Adrenal gland (tissue), 12 donors: ENCODE results near the gene AFTPH. TPM values are rescaled to one million over a fixed set of nuclear protein-coding genes. Genes with fewer than 3 reads are reported as not detected.

ENCODE experiments used
- DNase-seq, 7 donors: peaks; one replicate each; pipeline ENCODE4 v3.0.0-alpha.2; 2019 to 2020
- H3K27ac ChIP-seq, 5 donors: fragments of 200-600 bp; sonication (generic) in 4 of 5; 1 replicate in 3 of 5; 2 replicates in 2 of 5; pipeline versions ENCODE4 v1.5.1 to v1.8.0; 2016 to 2020; ENCODE audit warnings: mild to moderate bottlenecking in 1 of 5
- H3K27me3 ChIP-seq: fragments of 200-600 bp; 2 replicates; pipeline ENCODE4 v1.8.0; 2021
- H3K36me3 ChIP-seq, 2 donors: fragments of 200-600 bp; replicated peaks in 1 of 2; 1 replicate in 1 of 2; 2 replicates in 1 of 2; pipeline versions ENCODE4 v1.5.1 to v1.8.0; 2018 to 2022
- H3K4me1 ChIP-seq, 2 donors: fragments of 200-600 bp; replicated peaks in 1 of 2; 1 replicate in 1 of 2; 2 replicates in 1 of 2; pipeline versions ENCODE4 v1.5.1 to v1.8.0; 2018 to 2021
- H3K4me3 ChIP-seq, 4 donors: fragments of 200-600 bp; sonication (generic) in 3 of 4; one replicate each; pipeline ENCODE4 v1.5.1; 2016 to 2018
- H3K9me3 ChIP-seq, 3 donors: fragments of 200-600 bp; sonication (generic) in 1 of 3; replicated peaks in 1 of 3; 1 replicate in 2 of 3; 2 replicates in 1 of 3; pipeline versions ENCODE4 v1.5.1 to v1.8.0; 2016 to 2021
- POLR2A ChIP-seq, 2 donors: fragments of 450-650 bp; IDR thresholded peaks; one replicate each; pipeline ENCODE4 v1.6.1; 2017; ENCODE audit warnings: antibody characterized with exemption in 2 of 2, mild to moderate bottlenecking in 2 of 2, moderate library complexity in 1 of 2
- WGBS, 4 donors: extraction: QIAGEN DNeasy Blood & Tissue Kit in 2 of 4; methylation state at CpG; one replicate each; pipeline versions ENCODE4 v1.1.5 to v1.1.7; 2013 to 2017; 5-methylcytosine and 5-hydroxymethylcytosine counted together
- intact Hi-C, 2 donors: fragments of 100-400 bp; cut with DNase I; formaldehyde crosslinking; loops; one replicate each; pipeline versions ENCODE4 v1.14.1 to v1.15.0; 2022 to 2023
- polyA plus RNA-seq, 3 donors: library from polyadenylated mRNA; stranded (reverse); fragments of 200-250 nt in 2 of 3; fragments of 350-450 nt in 1 of 3; fragmentation: Illumina TruSeq in 1 of 3; extraction: RNeasy Lipid Tissue Mini Kit (QIAGEN cat#74804) in 1 of 3; gene quantifications; one replicate each; pipeline ENCODE4 v1.2.3, GENCODE V29; 2013 to 2014
- total RNA-seq, 9 donors: library from RNA; depleted of rRNA in 4 of 9; stranded (reverse); fragments of >200 nt in 4 of 9; fragments of 120-200 nt in 1 of 9; fragmentation: NEBNext Ultra II Directional in 1 of 9; extraction: Animal tissue kit (Norgen Biotek cat#: 25700) in 1 of 9; gene quantifications; one replicate each; pipeline versions ENCODE4 v1.1.0 to v1.2.4, GENCODE V29; 2013 to 2023
- TF ChIP-seq, protein P1 (sequence below), 6 experiments: fragments of 450-650 bp in 4 of 6; fragments of 200-600 bp in 2 of 6; sonication (generic) in 1 of 6; IDR thresholded peaks; 1 replicate in 5 of 6; 2 replicates in 1 of 6; pipeline versions ENCODE4 v1.5.1 to v1.8.0; 2016 to 2021; ENCODE audit warnings: antibody characterized with exemption in 6 of 6, mild to moderate bottlenecking in 2 of 6, moderate library complexity in 1 of 6
- donor health status: healthy with polysubstance abuse.
- donor health status: Bipolar disorder and iron deficiency.
- donor health status: DM: yes; HTN: yes; CAD: no.
- donor health status: DM: no; HTN: no; CAD: no.
- donor health status: DM: no; HTN: no; CAD: no.
- donor health status: DM: yes; HTN: yes; CAD: no.

Gene AFTPH
- total and polyA plus RNA-seq, 12 donors, result 25.7 to 58.5 (median 36.1) TPM

DNA sequence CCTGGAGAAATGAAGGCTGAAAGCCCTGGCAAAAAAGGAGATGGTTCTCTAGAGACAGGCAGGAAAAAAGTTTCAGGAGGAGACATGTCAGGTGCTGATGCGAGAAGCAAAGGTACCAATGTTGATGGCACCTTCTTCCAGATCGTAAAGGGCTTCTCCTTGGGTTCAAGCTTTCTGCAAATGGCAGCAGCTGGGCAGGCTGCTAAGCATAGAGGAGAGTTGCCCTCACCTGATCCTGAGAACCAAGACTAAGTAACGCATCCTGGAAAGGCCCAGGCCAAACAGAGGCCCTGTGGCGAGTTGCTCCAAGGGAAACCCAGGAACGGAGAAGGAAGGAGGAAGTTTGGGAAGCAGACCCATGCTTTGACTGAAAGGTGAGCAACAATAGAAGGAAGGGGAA is 23.6 kb upstream of the AFTPH start:
- H3K4me3 ChIP-seq, result no peak overlapping the region
- DNase-seq, result no peak
- H3K27me3 ChIP-seq, result no peaks in the 10 kb centered on the region
- no peaks in the 10 kb centered on the region for H3K36me3 ChIP-seq
- intact Hi-C loops, result no loop called here
- H3K27ac ChIP-seq, result no peak overlapping the region
- no peaks in the 10 kb centered on the region for H3K9me3 ChIP-seq
- 86 to 89% (median 87%) methylated on average over 5 of the region's 5 CpGs for WGBS, 4 donors
- TF ChIP-seq POLR2A (IDR thresholded peaks at IDR 0.05), result no peak
- TF ChIP-seq, protein P1, sequence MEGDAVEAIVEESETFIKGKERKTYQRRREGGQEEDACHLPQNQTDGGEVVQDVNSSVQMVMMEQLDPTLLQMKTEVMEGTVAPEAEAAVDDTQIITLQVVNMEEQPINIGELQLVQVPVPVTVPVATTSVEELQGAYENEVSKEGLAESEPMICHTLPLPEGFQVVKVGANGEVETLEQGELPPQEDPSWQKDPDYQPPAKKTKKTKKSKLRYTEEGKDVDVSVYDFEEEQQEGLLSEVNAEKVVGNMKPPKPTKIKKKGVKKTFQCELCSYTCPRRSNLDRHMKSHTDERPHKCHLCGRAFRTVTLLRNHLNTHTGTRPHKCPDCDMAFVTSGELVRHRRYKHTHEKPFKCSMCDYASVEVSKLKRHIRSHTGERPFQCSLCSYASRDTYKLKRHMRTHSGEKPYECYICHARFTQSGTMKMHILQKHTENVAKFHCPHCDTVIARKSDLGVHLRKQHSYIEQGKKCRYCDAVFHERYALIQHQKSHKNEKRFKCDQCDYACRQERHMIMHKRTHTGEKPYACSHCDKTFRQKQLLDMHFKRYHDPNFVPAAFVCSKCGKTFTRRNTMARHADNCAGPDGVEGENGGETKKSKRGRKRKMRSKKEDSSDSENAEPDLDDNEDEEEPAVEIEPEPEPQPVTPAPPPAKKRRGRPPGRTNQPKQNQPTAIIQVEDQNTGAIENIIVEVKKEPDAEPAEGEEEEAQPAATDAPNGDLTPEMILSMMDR (IDR thresholded peaks at IDR 0.05), result no peak
- H3K4me1 ChIP-seq, result no peaks in the 10 kb centered on the region

DNA sequence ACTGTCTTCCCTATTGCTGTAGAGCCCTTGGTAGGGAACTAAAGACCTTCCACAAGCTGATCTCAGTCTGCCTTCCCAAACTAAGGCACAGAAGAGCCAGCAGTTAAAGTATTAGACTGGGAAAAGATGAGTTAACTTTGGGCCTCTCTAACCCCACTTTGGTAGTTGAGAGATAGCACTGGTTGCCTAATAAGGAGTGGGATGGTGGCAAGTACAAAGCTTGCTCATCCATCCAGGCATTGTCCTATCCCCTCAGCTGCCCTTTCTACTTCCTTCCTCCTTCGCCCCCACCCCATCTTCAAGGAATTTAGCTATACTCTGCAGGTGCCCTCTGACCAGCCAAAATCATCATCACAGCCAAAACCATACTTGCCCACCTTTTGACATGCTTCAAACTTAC is 22.2 kb upstream of the AFTPH start:
- no peak for DNase-seq
- H3K4me1 ChIP-seq, result no peaks in the 10 kb centered on the region

DNA sequence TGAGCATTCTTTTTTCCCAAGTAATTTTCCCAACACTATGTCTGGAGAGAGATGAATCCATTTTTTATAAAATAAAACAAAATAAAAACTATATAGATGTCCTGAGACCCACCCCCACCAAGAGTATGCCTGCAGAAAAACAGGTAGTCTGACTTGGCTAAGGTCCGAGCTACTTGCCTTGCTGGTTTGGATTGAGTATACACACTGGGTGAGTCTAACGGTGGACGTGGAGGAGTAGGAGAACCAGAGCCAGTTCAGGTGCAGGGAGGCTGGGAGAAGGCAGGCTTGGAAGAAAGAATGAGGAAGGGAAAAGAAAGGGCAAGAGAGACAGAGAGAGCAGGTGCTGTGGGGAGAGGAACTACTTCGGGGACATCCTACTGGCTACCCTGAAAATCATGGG is 21.3 kb upstream of the AFTPH start:
- Histone ChIP-seq H3K27me3 (no peaks in the 10 kb centered on the region), H3K9me3 (no peaks in the 10 kb centered on the region), H3K4me1 (no peaks in the 10 kb centered on the region), H3K27ac (no peak overlapping the region), H3K36me3 (no peaks in the 10 kb centered on the region), H3K4me3 (no peak overlapping the region)
- intact Hi-C loops, result no loop called here
- 79 to 97% (median 89%) methylated on average over 4 of the region's 4 CpGs for WGBS, 4 donors
- TF ChIP-seq, protein P1 (IDR thresholded peaks at IDR 0.05), result no peak
- no peak for TF ChIP-seq POLR2A (IDR thresholded peaks at IDR 0.05)
- DNase-seq, result no peak

More for the DNA sequence above, 22.2 kb upstream of the AFTPH start:
- H3K9me3 ChIP-seq, result no peaks in the 10 kb centered on the region
- WGBS, 4 donors, result 36 to 68% (median 60%) methylated on average over 1 of the region's 1 CpG
- no peak overlapping the region for H3K27ac ChIP-seq
- no peak overlapping the region for H3K4me3 ChIP-seq
- TF ChIP-seq POLR2A (IDR thresholded peaks at IDR 0.05), result no peak
- TF ChIP-seq, protein P1 (IDR thresholded peaks at IDR 0.05), result no peak
- H3K36me3 ChIP-seq, result no peaks in the 10 kb centered on the region
- H3K27me3 ChIP-seq, result no peaks in the 10 kb centered on the region
- intact Hi-C loops, result no loop called here

DNA sequence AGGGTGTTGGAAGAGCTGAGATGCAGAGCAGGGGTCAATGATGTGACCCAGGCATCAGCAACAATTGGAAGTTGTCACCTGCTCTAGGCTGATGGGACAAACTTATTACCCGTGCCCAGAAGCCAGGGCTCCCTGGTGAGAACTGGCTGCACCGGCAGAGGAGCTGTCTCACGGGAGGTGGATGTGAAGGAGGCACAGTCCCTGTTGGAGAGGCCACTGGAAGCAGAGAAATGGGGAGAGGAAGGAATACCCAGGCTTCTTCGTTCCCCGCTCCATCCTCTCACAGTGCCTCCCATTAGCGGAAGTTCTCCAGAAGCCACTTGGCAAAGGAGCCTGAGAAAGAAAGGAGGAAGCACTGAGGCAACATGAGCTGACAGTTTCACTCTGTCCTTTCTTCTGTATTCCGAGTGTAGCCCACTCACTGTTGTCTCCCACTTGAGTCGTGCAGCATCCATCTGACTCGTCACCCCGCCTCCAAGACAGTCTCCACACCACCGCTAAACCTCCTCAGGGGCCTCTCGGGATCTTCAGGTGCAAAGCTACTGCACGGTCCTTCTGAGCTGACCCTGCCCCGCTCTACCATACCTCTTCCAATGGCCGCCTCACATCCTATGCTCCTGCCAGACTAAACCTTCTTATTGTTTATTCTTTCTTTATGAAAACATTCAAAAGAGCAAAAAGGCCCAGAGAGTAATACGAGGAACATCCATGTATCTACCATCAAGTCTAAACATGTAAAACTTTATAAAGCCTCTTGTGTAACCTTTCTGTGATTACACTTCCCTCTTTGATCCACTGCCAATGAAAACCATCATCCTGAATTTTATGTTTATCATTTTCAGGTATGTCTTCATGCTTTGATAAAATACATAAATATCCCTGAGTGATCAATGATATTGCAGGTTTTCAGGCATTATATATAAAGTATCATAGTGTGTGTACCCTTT is 19.1 kb upstream of the AFTPH start:
- no peak for TF ChIP-seq POLR2A (IDR thresholded peaks at IDR 0.05)
- TF ChIP-seq, protein P1 (IDR thresholded peaks at IDR 0.05), result no peak
- 77 to 81% (median 79%) methylated on average over 16 of the region's 16 CpGs for WGBS, 4 donors
- Histone ChIP-seq H3K36me3 (no peaks in the 10 kb centered on the region), H3K27ac (no peak overlapping the region), H3K4me3 (no peak overlapping the region), H3K4me1 (no peaks in the 10 kb centered on the region), H3K9me3 (no peaks in the 10 kb centered on the region), H3K27me3 (no peaks in the 10 kb centered on the region)
- intact Hi-C loops, result no loop called here
- peak in 1 of 7 donors; percentile 11 for DNase-seq
